Colonic mucosa (tissue), 4 donors: ENCODE measurements around the gene EML1. TPM values are rescaled to one million over a fixed set of nuclear protein-coding genes. Genes with fewer than 3 reads are reported as not detected.

Source experiments
- DNase-seq: peaks from one replicate; pipeline ENCODE4 v3.0.0-alpha.2; 2020
- H3K27ac ChIP-seq: fragments of 200-600 bp; one replicate; pipeline ENCODE4 v1.8.0; 2021
- H3K27me3 ChIP-seq: fragments of 200-600 bp; one replicate; pipeline ENCODE4 v1.8.0; 2021
- H3K36me3 ChIP-seq: fragments of 200-600 bp; one replicate; pipeline ENCODE4 v1.8.0; 2021
- H3K4me1 ChIP-seq: fragments of 200-600 bp; one replicate; pipeline ENCODE4 v1.8.0; 2021; ENCODE audit warnings: mild to moderate bottlenecking
- H3K4me3 ChIP-seq: fragments of 200-600 bp; one replicate; pipeline ENCODE4 v1.8.0; 2021
- H3K9ac ChIP-seq, 2 donors: one replicate each; pipeline ENCODE4 v1.7.0; 2013; ENCODE audit warnings: control low read depth in 2 of 2, low read depth in 2 of 2, low read length in 2 of 2
- H3K9me3 ChIP-seq: fragments of 200-600 bp; one replicate; pipeline ENCODE4 v1.8.0; 2021
- CTCF ChIP-seq: fragments of 200-600 bp; IDR thresholded peaks from one replicate; pipeline ENCODE4 v1.8.0; 2022; ENCODE audit warnings: antibody characterized with exemption, mild to moderate bottlenecking
- intact Hi-C: fragments of 100-400 bp; cut with DNase I; formaldehyde crosslinking; loops from one replicate; pipeline ENCODE4 v1.14.1; 2022
- total RNA-seq, 2 donors: library from RNA; stranded (reverse); fragmentation: NEBNext Ultra II Directional in 1 of 2; extraction: Animal tissue kit (Norgen Biotek cat#: 25700) in 1 of 2; gene quantifications; one replicate each; pipeline ENCODE4 v1.2.1, GENCODE V29; 2021
- donor health status: healthy.
- donor health status: DM: no; HTN: no; CAD: no.
- donor health status: DM: no; HTN: no; CAD: no.

Gene EML1
- total RNA-seq, 2 donors from 2014 or later = 3.6 to 14.2 TPM

- Histone ChIP-seq H3K36me3 (no peaks in the 10 kb centered on the region), H3K4me3 (no peak overlapping the region), H3K27ac (no peak overlapping the region), H3K9ac (no peak overlapping the region), H3K9me3 (no peaks in the 10 kb centered on the region), H3K27me3 (no peaks in the 10 kb centered on the region), H3K4me1 (no peaks in the 10 kb centered on the region)
- no peak for TF ChIP-seq CTCF
- intact Hi-C loops = no loop called here
- no peak for DNase-seq
Observed at GRCh38 chr14:99925471-99925870, 132.3 kb downstream of the EML1 start.

GRCh38 chr14:99928963-99929362 is 135.8 kb downstream of the EML1 start:
- no peak for TF ChIP-seq CTCF
- no peaks in the 10 kb centered on the region for H3K36me3 ChIP-seq

GRCh38 chr14:99929601-99930000 is 136.4 kb downstream of the EML1 start:
- intact Hi-C loops = no loop called here
- no peak for TF ChIP-seq CTCF
- Histone ChIP-seq H3K4me3 (no peak overlapping the region), H3K9me3 (no peaks in the 10 kb centered on the region), H3K27ac (no peak overlapping the region), H3K4me1 (no peaks in the 10 kb centered on the region), H3K36me3 (no peaks in the 10 kb centered on the region), H3K27me3 (no peaks in the 10 kb centered on the region), H3K9ac (no peak overlapping the region)
- no peak for DNase-seq

More at GRCh38 chr14:99928963-99929362, 135.8 kb downstream of the EML1 start:
- intact Hi-C loops = no loop called here
- H3K9me3 ChIP-seq = no peaks in the 10 kb centered on the region
- no peaks in the 10 kb centered on the region for H3K27me3 ChIP-seq
- H3K27ac ChIP-seq = no peak overlapping the region
- no peak for DNase-seq
- no peaks in the 10 kb centered on the region for H3K4me1 ChIP-seq
- no peak overlapping the region for H3K4me3 ChIP-seq
- no peak overlapping the region for H3K9ac ChIP-seq

- TF ChIP-seq CTCF = no peak
- DNase-seq = no peak
Observed at GRCh38 chr14:99930420-99931274, 137.4 kb downstream of the EML1 start.

GRCh38 chr14:99931308-99931707 is 138.1 kb downstream of the EML1 start:
- no peak overlapping the region for H3K27ac ChIP-seq
- no peak overlapping the region for H3K4me3 ChIP-seq
- no peaks in the 10 kb centered on the region for H3K27me3 ChIP-seq
- intact Hi-C loops = no loop called here
- H3K9me3 ChIP-seq = no peaks in the 10 kb centered on the region
- no peaks in the 10 kb centered on the region for H3K4me1 ChIP-seq
- H3K9ac ChIP-seq = no peak overlapping the region
- TF ChIP-seq CTCF = no peak
- DNase-seq = no peak
- no peaks in the 10 kb centered on the region for H3K36me3 ChIP-seq

More at GRCh38 chr14:99930420-99931274, 137.4 kb downstream of the EML1 start:
- Histone ChIP-seq H3K9ac (no peak overlapping the region), H3K4me1 (no peaks in the 10 kb centered on the region), H3K27me3 (no peaks in the 10 kb centered on the region), H3K27ac (no peak overlapping the region), H3K4me3 (no peak overlapping the region), H3K36me3 (no peaks in the 10 kb centered on the region), H3K9me3 (no peaks in the 10 kb centered on the region)
- intact Hi-C loops = no loop called here
